Measurements from ENCODE around the gene MEIKIN.
"Not testable (repeated sequence)": the region's sequence is repeated elsewhere in the genome, so short reads cannot be mapped to it uniquely, and the experiment has no call there.

- TF ChIP-seq CTCF (conservative IDR thresholded peaks at IDR 0.05; ENCODE audit: low read depth in 2 of 2); POLR2AphosphoS5 (IDR thresholded peaks at IDR 0.05; ENCODE audit: low read depth); CREB1 (CRISPR knock-in tag; IDR thresholded peaks at IDR 0.05; ENCODE audit: low read depth): not testable (repeated sequence)
Measured at GRCh38 chr5:131902266-131902665, 43.2 kb downstream of the MEIKIN start.
